ENCODE measurements around the gene SLC7A7. TPM values are rescaled to one million over a fixed set of nuclear protein-coding genes. Genes with fewer than 3 reads are reported as not detected.

SLC7A7 gene
- 18.2 and 21.4 TPM in 2 replicates for total RNA-seq

DNA sequence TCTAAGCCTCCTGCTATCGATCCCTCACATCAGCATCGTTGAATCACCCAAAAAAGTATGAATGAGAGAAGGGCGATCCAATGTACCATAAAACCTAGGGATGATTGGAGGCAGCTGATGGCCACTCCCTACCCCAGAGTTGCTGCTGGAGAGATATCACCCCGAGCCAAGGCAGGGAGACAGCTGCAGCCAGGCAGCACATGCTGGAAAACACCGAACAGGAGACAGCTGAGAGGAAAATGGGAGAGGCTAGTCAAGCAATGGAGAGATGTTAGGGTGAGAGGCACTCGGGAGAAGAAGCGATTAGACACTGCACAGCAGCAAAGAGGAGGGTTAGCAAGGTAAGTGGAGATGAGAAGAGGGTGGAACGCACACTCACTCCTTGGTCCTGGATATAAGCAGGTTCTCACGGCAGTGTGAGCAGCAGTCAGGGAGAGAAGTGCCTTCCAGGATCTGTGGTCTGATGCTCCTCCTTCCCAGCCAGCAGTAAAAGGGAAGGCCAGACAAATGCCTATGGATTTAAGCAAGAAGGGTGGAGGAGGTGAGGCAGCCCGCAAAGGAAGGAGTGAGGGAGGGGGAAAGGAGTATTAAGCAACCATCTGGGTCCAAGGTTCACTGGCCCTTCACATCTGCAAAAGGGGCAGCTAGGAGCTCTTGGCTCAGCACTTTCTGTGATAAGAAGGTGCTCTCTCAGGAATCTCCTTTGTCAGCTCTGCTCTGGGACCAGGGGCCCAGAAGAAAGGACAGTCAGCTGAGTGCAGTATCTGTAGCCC is at the start of gene SLC7A7:
TSS of gene SLC7A7 (minus strand) at position 495 of the 773 bp plus-strand sequence. CDS start 2,037 bp downstream, outside the sequence.

DNA sequence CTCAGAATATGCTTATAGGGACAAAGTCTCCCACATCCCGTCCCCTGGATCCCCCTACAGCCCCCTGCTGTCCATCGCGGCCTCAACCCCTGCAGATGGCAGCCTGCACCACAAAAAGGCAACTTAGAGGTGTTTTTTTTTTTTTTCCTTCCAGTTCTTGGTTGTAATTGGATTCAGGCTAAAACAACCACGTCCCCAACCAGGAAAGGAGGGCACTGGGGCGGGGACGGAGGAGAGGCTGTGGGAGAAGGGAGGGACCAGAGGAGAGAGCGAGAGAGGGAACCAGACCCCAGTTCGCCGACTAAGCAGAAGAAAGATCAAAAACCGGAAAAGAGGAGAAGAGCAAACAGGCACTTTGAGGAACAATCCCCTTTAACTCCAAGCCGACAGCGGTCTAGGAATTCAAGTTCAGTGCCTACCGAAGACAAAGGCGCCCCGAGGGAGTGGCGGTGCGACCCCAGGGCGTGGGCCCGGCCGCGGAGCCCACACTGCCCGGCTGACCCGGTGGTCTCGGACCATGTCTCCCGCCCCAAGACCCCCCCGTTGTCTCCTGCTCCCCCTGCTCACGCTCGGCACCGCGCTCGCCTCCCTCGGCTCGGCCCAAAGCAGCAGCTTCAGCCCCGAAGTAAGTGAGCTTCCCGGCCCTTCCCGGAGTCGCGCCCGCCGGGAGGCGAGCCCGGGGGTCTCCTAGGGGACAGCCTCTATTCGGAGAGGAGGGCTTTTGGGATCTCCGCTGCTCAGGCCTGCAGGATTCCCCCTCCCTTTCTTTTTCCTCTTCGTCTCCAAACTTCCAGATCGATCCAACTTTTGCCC is 21.3 kb upstream of the SLC7A7 start, which contains the start of gene MMP14:
TSS of gene MMP14 (plus strand) at position 285 of the 813 bp plus-strand sequence. CDS start at position 518, 233 bp downstream.

DNA sequence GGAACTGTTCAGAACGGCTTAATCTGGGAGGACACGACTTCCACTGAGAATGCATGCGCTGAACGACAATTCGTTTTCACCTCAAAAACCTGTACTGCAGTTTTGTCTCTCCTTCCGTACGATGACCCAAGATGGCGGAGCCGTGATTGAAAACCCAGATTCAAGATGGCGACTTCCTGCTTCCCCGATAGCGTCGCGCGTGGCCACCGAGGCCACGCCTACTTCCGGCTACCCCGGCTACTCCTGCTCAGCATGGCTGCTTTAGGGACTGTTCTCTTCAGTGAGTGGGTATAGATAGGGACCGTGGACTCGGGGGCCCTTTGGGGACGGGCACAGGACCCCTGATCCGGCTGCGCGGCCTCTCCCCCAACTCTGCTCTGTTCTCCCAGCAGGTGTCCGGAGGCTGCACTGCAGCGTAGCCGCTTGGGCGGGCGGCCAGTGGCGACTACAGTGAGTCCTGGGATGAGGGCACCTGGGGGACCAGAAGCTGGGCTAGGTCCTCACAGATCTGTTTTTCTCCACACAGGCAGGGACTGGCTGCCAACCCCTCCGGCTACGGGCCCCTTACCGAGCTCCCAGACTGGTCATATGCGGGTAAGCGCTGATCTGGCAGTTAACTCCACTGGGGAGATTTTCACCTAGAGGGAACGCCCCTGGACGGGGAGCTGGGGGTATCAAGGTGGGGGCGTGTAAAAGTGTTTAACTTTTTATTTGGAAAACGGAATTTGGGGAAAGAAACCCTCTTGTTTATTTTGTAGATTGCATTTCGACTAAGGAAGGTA is 14.6 kb upstream of the SLC7A7 start, which contains the start of gene MRPL52:
TSS of gene MRPL52 (plus strand) at position 227 of the 782 bp plus-strand sequence. CDS start at position 253, 26 bp downstream.

DNA sequence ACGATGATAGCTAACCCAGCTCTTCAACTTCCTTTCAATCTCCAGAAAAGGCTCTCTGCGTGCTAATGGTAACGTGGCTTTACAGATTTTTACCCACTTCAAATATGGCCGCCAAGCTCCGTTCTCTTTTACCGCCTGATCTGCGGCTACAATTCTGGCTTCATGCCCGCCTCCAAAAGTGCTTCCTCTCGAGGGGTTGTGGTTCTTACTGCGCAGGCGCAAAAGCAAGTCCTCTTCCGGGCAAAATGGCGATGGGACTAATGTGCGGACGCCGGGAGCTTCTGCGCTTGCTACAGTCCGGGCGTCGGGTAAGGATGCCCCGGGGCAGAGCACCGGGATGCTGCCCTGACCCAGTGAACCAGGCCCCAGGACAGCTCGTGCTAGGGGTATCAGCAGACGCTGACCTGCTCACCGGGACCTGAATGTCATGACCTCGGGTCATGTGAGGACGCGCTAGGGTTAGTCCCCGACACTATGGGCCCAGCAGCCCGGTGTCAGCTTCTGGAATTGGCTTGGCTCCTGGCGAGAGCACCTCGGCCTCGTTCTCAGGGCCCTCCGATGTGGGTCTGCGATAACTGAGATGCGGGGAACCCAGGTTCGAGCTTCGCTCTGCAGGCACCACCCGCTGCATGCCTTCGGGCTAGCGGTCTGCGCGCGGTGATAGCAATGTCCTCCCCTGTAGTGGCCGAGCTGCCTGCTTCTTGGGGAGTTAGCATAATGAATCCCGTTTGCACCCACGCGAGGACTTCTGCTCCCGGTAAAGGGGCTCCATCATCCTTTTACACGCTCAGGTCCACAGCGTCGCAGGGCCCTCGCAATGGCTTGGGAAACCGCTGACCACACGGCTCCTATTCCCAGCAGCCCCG is 48.5 kb downstream of the SLC7A7 start, which contains the start of gene OXA1L:
TSS of gene OXA1L (plus strand) at position 232 of the 866 bp plus-strand sequence. CDS start at position 246, 14 bp downstream.

Other genes with a start within 250 kb of the SLC7A7 start
- 350 and 376 TPM in 2 replicates for gene DAD1, start 226.2 kb downstream of the SLC7A7 start, total RNA-seq
- 6.9 and 24.8 TPM in 2 replicates for gene ABHD4, start 217.1 kb downstream of the SLC7A7 start, total RNA-seq
- not detected in 2 replicates for gene OR6J1, start 171.1 kb downstream of the SLC7A7 start, total RNA-seq
- 37.0 and 39.5 TPM in 2 replicates for gene OXA1L, start 48.7 kb downstream of the SLC7A7 start, total RNA-seq
- gene MRPL52, start 14.5 kb upstream of the SLC7A7 start, total RNA-seq: 23.1 and 56.4 TPM in 2 replicates
- 326 and 383 TPM in 2 replicates for gene MMP14, start 21.1 kb upstream of the SLC7A7 start, total RNA-seq
- 57.1 and 72.7 TPM in 2 replicates for gene LRP10, start 56.3 kb upstream of the SLC7A7 start, total RNA-seq
- gene REM2, start 67.8 kb upstream of the SLC7A7 start, total RNA-seq: under 0.01 TPM in 1 of 2 replicates, not detected in the other
- gene RBM23, start 103.7 kb upstream of the SLC7A7 start, total RNA-seq: 53.1 and 64.0 TPM in 2 replicates
- 43.1 and 128 TPM in 2 replicates for gene PRMT5, start 113.9 kb upstream of the SLC7A7 start, total RNA-seq
- 33.7 and 45.9 TPM in 2 replicates for gene HAUS4, start 141.7 kb upstream of the SLC7A7 start, total RNA-seq
- 47.0 and 53.0 TPM in 2 replicates for gene AJUBA, start 167.1 kb upstream of the SLC7A7 start, total RNA-seq
- 5.8 and 7.0 TPM in 2 replicates for gene C14orf93, start 194.7 kb upstream of the SLC7A7 start, total RNA-seq
- 283 and 415 TPM in 2 replicates for gene PSMB5, start 219.5 kb upstream of the SLC7A7 start, total RNA-seq
- gene PSMB11, start 226.8 kb upstream of the SLC7A7 start, total RNA-seq: under 0.01 TPM in 1 of 2 replicates, not detected in the other
- gene CDH24, start 242.1 kb upstream of the SLC7A7 start, total RNA-seq: 6.2 and 10.2 TPM in 2 replicates